Left lung (tissue), 10 donors: Measurements from ENCODE around the gene PCSK9. TPM values are rescaled to one million over a fixed set of nuclear protein-coding genes. Genes with fewer than 3 reads are reported as not detected.

Experiments used
- ATAC-seq: fragments of 200-7000 bp; cut with Tn5 transposase; one replicate; pipeline ENCODE4 v1.9.1; 2020; ENCODE audit warnings: moderate library complexity
- DNase-seq, 4 donors: peaks; one replicate each; pipeline ENCODE4 v3.0.0-alpha.2; 2013 to 2020
- H3K27ac ChIP-seq, 2 donors: fragments of 200-600 bp; sonication (generic) in 1 of 2; one replicate each; pipeline versions ENCODE4 v1.5.0 to v1.8.0; 2020 to 2021
- H3K27me3 ChIP-seq, 2 donors: fragments of 200-600 bp; sonication (generic) in 1 of 2; one replicate each; pipeline versions ENCODE4 v1.5.0 to v1.8.0; 2020 to 2021
- H3K36me3 ChIP-seq, 2 donors: fragments of 200-600 bp; sonication (generic) in 1 of 2; one replicate each; pipeline versions ENCODE4 v1.5.0 to v1.8.0; 2020 to 2021
- H3K4me1 ChIP-seq, 2 donors: fragments of 200-600 bp; one replicate each; pipeline ENCODE4 v1.8.0; 2021
- H3K4me3 ChIP-seq, 2 donors: fragments of 200-600 bp; sonication (generic) in 1 of 2; one replicate each; pipeline versions ENCODE4 v1.5.0 to v1.8.0; 2020 to 2021; ENCODE audit warnings: mild to moderate bottlenecking in 1 of 2
- H3K9me3 ChIP-seq, 2 donors: fragments of 200-600 bp; sonication (generic) in 1 of 2; one replicate each; pipeline versions ENCODE4 v1.5.0 to v1.8.0; 2020 to 2021
- intact Hi-C, 2 donors: fragments of 100-400 bp; cut with DNase I; formaldehyde crosslinking; loops; one replicate each; pipeline versions ENCODE4 v1.11.2 to v1.14.2; 2022
- polyA plus RNA-seq, 6 donors: library from polyadenylated mRNA; unstranded; fragments of 120-200 nt; gene quantifications; one replicate each; pipeline ENCODE4 v1.2.1, GENCODE V29; 2013; ENCODE audit not compliant: insufficient read length in 6 of 6
- total RNA-seq, 2 donors: library from RNA; stranded (reverse); fragmentation: NEBNext Ultra II Directional; extraction: Animal tissue kit (Norgen Biotek cat#: 25700); gene quantifications; one replicate each; pipeline ENCODE4 v1.2.1, GENCODE V29; 2021
- TF ChIP-seq, protein P1 (sequence below), 2 donors: fragments of 200-600 bp; sonication (generic) in 1 of 2; IDR thresholded peaks; one replicate each; pipeline versions ENCODE4 v1.5.0 to v1.8.0; 2021; ENCODE audit warnings: antibody characterized with exemption in 2 of 2
- donor health status: DM: no; HTN: yes; CAD: no.
- donor health status: DM: no; HTN: no; CAD: no.

The PCSK9 gene
- total and polyA plus RNA-seq, 8 donors: 0.63 to 55.0 (median 1.5) TPM

DNA sequence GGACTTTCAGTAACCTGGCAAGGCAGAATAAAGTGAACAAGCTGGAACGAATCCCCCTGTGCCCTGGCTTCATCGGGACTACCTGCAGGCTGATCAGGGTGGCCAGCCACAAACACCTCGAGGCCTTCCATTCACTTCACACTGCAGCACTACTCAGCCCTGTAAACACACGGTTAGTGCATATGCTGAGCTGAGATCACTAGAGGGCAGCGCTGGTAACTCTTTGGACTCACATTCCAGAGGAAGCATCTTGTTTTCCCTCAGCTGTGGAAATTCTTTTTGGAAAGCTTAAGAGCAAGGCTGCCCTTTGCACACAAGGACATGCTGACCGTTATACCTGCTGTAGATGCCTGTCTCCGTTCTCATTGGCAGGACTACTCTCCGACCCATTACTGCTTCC is 32.1 kb downstream of the PCSK9 start:
- H3K27me3 ChIP-seq: no peaks in the 10 kb centered on the region
- H3K4me3 ChIP-seq: no peak overlapping the region
- DNase-seq: no peak
- TF ChIP-seq, protein P1, sequence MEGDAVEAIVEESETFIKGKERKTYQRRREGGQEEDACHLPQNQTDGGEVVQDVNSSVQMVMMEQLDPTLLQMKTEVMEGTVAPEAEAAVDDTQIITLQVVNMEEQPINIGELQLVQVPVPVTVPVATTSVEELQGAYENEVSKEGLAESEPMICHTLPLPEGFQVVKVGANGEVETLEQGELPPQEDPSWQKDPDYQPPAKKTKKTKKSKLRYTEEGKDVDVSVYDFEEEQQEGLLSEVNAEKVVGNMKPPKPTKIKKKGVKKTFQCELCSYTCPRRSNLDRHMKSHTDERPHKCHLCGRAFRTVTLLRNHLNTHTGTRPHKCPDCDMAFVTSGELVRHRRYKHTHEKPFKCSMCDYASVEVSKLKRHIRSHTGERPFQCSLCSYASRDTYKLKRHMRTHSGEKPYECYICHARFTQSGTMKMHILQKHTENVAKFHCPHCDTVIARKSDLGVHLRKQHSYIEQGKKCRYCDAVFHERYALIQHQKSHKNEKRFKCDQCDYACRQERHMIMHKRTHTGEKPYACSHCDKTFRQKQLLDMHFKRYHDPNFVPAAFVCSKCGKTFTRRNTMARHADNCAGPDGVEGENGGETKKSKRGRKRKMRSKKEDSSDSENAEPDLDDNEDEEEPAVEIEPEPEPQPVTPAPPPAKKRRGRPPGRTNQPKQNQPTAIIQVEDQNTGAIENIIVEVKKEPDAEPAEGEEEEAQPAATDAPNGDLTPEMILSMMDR (IDR thresholded peaks at IDR 0.05): peak in 1 of 2 donors; percentile 8
- intact Hi-C loops: no loop called here
- H3K4me1 ChIP-seq: no peaks in the 10 kb centered on the region
- no peak overlapping the region for H3K27ac ChIP-seq
- ATAC-seq: peak; percentile 85
- no peaks in the 10 kb centered on the region for H3K9me3 ChIP-seq
- peaks cover 3 to 99% of the 10 kb centered on the region in 2 donors for H3K36me3 ChIP-seq

DNA sequence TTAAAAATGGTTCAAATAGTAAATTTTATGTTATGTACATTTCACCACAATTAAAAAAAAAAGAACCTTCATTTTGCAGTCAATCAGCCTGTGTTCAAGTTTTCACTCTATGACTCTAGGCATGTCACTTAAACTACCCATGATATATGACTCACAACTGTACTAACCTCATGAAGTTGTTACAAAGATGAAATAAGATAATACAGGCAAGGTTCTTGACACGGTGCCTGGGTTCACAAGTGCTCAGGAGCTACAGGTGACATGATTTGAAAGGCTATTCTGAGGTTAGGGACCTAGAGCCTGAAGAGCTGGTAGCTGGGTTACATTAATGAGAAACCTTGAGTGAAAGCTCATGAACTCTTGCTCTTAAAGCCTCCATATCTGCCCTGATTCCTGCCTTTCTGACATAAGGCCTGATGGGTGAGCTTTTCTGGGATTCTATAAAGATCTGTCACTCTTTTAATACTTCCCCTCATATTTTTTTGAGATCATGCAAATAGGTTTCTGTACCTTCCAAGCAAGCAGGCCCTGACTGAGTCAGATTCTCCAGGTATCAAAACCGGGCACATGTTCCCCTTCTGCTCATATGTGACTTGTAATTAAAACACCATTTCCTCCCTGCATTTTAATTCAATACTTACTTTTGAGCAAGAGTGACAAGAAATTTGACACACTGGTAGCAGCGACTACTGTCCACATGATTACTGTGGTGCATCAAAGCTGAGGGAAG is 34.0 kb downstream of the PCSK9 start:
- no peaks in the 10 kb centered on the region for H3K4me1 ChIP-seq
- H3K27ac ChIP-seq: no peak overlapping the region
- no peaks in the 10 kb centered on the region for H3K9me3 ChIP-seq
- no peak overlapping the region for H3K4me3 ChIP-seq
- DNase-seq: no peak
- TF ChIP-seq, protein P1 (IDR thresholded peaks at IDR 0.05): no peak
- peaks cover 1 to 99% of the 10 kb centered on the region in 2 donors for H3K36me3 ChIP-seq
- H3K27me3 ChIP-seq: no peaks in the 10 kb centered on the region
- no peak for ATAC-seq
- intact Hi-C loops: no loop called here

DNA sequence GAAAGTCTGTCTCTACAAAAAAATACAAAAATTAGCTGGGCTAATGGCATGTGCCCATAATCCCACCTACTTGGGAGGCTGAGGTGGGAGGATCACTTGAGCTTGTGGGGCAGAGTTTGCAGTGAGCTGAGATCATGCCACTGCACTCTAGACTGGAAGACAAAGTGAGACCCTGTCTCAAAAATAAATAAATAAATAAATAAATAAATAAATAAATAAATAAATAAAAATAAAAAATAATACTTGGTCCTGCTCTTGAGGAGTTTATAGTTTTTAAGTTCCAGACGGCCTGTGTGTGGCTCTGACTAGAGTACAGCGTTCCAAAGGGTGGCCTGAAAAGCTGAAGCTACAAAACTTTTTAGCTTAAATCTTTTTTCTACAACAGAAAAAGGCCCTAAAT is 35.1 kb downstream of the PCSK9 start:
- intact Hi-C loops: no loop called here
- Histone ChIP-seq H3K4me1 (no peaks in the 10 kb centered on the region), H3K27ac (no peak overlapping the region), H3K9me3 (no peaks in the 10 kb centered on the region), H3K36me3 (peaks cover 0 to 99% of the 10 kb centered on the region in 2 donors), H3K27me3 (no peaks in the 10 kb centered on the region), H3K4me3 (no peak overlapping the region)
- no peak for ATAC-seq
- TF ChIP-seq, protein P1 (IDR thresholded peaks at IDR 0.05): no peak
- no peak for DNase-seq

DNA sequence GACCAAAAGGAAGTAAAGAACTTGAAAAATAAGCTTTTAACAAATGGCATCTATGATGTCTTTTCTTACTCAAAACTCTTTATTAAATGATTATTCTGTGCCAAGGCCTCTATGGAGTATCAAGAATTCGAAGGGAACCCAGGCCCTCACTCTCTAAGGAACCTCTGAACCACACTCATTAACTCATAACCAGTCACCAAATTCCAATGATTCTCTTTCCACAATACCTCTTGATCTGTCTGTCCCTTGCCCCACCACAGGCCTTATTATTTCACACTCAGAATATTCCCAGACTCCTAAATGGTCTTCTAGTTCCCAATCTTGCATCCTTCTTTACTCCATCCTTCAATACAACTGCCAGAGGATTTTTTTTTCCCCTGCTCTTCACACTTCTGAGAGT is 37.0 kb downstream of the PCSK9 start:
- no peak for DNase-seq
- H3K9me3 ChIP-seq: no peaks in the 10 kb centered on the region
- H3K27ac ChIP-seq: no peak overlapping the region
- intact Hi-C loops: no loop called here
- peaks cover 0 to 99% of the 10 kb centered on the region in 2 donors for H3K36me3 ChIP-seq
- no peaks in the 10 kb centered on the region for H3K4me1 ChIP-seq
- no peaks in the 10 kb centered on the region for H3K27me3 ChIP-seq
- ATAC-seq: no peak
- TF ChIP-seq, protein P1 (IDR thresholded peaks at IDR 0.05): no peak
- no peak overlapping the region for H3K4me3 ChIP-seq

DNA sequence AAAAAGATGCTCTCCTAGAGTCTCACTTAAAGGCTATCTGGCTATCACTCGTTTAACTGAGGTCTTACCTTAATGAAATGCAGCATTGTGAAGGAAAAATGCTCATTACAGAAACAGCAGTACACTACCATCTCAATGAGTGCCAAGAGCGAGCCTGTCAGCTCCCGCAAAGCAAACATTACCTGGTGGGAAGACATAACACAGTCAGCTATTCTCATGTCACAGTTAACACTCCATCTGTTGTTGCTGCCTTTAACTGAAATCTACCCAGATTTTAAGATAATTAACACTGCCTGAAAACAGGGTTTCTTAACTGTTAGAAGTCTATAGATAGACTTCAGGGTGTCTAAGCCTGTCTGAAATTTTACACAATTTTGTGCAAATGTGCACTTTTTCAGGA is 39.1 kb downstream of the PCSK9 start:
- Histone ChIP-seq H3K4me3 (no peak overlapping the region), H3K27ac (no peak overlapping the region), H3K4me1 (no peaks in the 10 kb centered on the region), H3K36me3 (peaks cover 0 to 99% of the 10 kb centered on the region in 2 donors), H3K9me3 (no peaks in the 10 kb centered on the region), H3K27me3 (no peaks in the 10 kb centered on the region)
- DNase-seq (no peak), ATAC-seq (no peak)
- intact Hi-C loops: no loop called here
- TF ChIP-seq, protein P1 (IDR thresholded peaks at IDR 0.05): no peak
